Renal pelvis (tissue), 4 donors: ENCODE measurements around the gene GZF1. TPM values are rescaled to one million over a fixed set of nuclear protein-coding genes. Genes with fewer than 3 reads are reported as not detected.
"Not testable (repeated sequence)": the region's sequence is repeated elsewhere in the genome, so short reads cannot be mapped to it uniquely, and the experiment has no call there.

Experiments
- DNase-seq: peaks from one replicate; pipeline ENCODE4 v3.0.0-alpha.2; 2013
- polyA plus RNA-seq, 3 donors: library from polyadenylated mRNA; unstranded; fragments of 120-200 nt; gene quantifications; one replicate each; pipeline ENCODE4 v1.2.1, GENCODE V29; 2013; ENCODE audit not compliant: insufficient read length in 3 of 3

The GZF1 gene
- polyA plus RNA-seq, 3 donors = 13.1 to 17.6 (median 17.5) TPM

DNA sequence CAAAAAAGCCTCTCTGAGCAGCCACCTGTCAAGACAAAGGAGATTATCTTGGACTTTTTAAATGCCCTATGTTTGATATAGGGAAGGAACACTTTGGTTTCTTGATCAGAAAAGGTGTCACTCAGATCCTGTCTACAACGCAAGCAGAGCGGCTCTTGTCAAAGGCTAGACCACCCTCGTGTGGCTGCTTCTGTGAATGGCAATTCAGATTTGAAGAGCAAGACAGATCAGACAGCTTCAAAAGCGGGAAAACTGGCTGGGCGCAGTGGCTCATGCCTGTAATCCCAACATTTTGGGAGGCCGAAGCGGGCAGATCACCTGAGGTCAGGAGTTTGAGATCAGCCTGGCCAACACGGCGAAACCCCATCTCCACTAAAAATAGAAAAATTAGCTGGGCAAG lies 21.5 kb upstream of the GZF1 start:
- peak; percentile 54 for DNase-seq

DNA sequence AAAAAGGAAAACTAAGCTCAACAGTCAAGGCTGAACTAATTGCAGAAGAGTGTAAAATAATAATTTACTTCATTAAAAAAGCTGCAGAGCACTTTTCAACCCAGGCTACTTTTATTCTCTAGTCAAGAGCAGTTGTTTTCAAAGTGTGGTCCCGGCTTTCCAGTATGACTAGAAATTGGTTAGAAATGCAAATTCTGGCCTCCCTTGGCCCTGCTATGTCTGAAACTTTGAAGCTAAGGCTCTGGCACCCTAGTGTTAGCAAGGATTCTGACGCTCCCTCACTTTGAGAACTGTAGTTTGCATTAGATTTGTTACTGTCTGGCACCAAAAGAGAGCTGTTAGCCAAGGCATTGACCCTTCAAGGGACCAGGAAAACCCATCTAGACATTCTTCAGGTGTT lies 20.9 kb upstream of the GZF1 start:
- DNase-seq = no peak

GRCh38 chr20:23343590-23343989 lies 18.4 kb upstream of the GZF1 start:
- no peak for DNase-seq

DNA sequence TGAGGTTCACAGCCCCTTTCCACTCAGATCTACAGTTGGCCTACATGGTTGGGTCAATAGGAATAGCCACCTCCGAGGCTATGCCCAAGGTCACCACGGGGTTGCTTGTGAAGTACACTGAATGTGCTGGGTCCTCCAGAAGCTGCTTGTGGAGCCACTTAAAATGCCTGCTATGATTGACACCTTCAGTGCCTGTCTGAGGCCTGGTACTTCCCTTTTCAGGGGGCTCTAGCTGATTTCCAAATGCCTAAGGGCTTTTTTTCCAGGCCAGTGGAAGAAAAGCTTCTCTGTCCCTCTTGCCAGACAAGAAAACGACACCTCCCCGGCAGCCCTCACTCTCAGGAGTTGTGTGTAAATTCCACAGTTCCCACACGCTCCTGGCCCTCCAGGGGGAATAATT lies 17.6 kb upstream of the GZF1 start:
- no peak for DNase-seq

- DNase-seq = no peak
Observed at GRCh38 chr20:23346002-23346401, 16.0 kb upstream of the GZF1 start.

GRCh38 chr20:23347791-23348190 lies 14.2 kb upstream of the GZF1 start:
- no peak for DNase-seq

- DNase-seq = not testable (repeated sequence)
Observed at GRCh38 chr20:23348510-23348909, 13.5 kb upstream of the GZF1 start.

- DNase-seq = peak; percentile 87
Observed at GRCh38 chr20:23349338-23350195, 12.4 kb upstream of the GZF1 start.

- peak; percentile 97 for DNase-seq
Observed at GRCh38 chr20:23350196-23350903, 11.6 kb upstream of the GZF1 start, which contains the start of gene NXT1. Gene NXT1 (plus strand): TSS chr20:23350791. CDS start chr20:23354042, 3,251 bp downstream.

- DNase-seq = peak; percentile 60
Observed at GRCh38 chr20:23350904-23351838, 10.8 kb upstream of the GZF1 start.

GRCh38 chr20:23356203-23356602 lies 5.8 kb upstream of the GZF1 start:
- no peak for DNase-seq

DNA sequence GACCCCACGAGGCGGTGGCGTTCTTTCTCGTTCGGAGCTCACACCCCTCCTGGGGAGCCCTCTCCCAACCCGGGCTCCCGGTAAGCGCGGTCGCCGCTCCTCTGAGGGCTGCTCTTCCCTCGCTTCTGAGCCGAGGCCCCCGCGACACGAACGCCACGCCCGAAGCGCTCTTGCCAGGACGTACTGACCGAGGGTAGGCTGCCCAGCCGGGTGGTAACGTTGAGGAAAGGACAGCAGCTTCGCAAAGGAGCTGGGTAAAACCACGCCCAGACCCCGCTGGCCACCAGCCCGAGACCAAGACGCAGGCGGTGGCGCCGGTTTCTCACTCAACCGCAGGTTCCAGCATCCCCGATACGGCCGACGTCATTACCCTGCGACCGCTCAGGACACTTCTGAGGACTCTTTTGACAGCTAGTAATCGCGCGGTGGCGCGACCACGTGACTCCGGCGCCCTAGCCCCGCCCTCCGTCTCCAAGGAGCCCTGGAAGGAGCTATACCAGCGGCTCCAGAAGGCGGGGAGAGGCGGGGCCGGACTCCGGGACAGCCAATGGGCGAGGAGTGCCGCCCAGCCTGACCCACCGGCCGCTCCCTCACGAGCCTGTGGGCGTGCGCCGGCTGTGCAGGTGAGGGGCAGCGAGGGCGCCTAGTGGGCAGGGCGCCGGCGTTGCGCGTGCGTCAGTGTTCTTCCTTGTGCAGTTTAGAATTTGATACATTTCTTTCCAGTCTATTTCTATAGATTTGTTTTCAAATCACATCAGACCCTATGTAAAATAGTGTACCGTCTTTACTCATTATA lies 4.0 kb upstream of the GZF1 start:
- DNase-seq = peak; percentile 99

GRCh38 chr20:23358563-23358906 lies 3.4 kb upstream of the GZF1 start:
- DNase-seq = no peak

DNA sequence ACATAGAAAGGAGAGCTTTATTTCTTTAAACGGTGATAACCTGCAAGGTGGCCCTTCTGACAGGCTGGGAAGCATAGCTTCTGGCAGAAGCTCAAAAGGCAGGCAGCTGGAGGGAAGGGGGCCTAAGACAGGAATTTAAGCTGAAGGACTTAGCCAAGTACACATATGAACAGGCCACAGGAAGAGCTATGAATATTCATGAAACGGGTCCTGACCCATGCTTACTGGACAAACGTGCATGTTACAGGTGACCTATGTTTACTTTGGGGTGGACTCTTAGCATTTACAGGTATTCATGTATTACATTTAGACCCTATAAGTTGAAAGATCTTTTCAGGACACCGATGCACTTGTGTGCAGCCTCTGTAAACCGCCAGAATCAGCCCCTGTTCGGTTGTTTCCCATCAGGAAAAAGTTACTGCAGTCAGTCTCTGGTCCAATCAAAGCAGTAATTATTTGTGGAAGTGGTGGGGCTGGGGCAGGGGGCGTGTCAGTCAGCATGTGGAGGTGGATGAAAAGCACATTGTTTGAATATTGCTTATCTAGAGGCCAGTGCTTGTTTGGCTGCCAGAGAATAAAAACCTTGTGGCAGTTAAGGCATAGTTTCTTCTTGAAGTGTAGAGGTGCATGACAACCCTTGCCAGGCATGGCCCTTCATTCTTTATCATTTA lies 2.9 kb upstream of the GZF1 start:
- no peak for DNase-seq

- DNase-seq = no peak
Observed at GRCh38 chr20:23360531-23360930, 1.5 kb upstream of the GZF1 start.

DNA sequence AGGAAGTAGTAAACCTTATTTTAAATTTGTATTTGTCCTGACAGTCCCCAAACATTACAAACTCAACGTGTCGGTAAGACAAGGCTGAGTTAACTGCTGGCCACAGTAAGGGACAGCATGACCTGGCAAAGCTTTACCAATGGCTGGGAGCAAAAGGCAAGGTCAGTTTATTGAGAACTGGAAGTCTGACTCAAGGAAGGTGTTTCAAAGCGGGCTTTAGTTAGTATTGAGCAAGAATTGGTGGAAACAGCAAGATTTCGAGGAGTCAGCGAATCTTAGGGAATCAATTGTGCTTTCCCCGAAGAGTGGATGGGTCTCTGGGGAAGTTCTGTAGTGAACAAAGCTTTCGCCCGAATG lies 885 bp upstream of the GZF1 start:
- DNase-seq = no peak

DNA sequence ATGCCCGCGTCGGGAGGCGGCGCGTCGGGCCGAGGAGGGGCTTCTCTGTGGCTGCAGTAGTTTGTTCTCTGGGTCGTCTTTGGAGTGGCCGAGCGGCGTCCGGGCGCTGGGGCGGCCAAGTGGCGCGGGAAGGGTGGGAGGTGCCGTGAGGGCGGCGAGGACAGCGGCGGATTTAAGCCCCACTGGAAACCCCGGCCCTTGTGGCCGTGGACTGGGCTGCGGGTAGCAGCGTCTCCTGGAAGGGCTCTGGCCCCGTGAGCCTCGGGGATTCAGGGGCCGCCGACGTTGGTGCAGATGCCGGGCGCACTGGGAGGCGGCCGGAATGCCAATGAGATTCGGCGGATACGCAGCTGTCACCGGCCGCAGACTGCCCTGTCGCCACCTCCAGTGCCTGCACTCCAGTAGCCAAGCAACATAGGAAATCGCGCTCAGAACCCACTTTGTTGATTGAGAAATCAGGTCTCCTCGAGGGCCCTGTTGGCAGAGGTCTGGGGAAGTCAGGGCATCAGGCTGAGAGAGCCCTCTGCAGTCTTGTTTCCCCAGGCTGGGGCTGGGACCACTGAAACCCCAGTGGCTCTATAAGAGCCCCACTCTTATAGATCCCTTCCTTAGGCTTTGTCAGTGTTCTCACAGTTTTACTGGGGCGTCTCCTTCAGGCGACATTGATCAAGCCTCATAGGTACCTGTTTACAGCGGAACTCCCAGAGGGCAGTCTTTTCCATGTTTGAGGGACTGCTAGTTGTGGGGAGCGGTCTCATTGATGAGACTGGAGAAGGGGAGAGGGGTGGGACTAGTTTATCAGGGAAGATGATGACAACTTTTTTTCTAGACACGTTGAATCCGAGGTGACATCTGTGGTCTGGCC lies 642 bp downstream of the GZF1 start:
- peak; percentile 45 for DNase-seq

DNA sequence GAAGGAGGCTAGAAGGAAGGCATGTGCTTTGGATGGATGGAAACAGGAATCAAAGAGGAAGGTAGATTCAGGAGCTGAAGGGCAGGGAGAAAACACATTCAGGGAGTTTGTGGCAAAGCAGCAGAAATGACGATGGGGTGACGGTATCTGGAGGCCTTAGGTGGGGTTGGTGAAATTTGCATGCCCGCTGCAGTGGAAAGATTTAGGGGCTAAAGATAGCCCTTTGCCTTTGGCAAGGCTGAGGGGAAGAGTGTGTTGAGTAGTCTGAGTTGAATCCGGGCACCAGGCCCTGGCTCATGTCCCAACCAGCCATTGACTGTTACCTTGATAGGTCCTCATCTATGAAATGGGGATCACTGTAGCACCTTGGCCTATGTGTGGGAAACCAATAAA lies 1.3 kb downstream of the GZF1 start:
- DNase-seq = no peak

GRCh38 chr20:23365390-23366165 lies 3.6 kb downstream of the GZF1 start:
- DNase-seq = no peak
